ENCODE measurements around the gene GLMP.

DNA sequence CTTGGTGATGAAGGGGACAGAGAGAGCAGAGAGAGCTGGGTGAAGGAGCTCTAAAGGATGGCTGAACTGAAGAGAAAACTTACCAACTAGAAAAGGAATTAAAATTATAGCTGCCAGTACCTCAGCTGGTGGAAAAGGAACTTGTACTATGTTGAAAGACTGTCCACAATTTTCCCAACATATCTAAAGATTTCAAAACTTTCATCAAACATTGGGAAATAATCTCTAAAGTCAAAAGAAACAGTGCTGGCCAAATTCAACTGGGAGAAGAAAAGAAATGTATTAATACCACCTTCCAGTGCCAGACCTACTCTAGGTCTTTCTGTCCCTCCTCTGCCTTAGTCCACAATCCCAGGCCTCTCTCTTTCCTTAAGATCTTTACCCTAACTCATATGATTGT, 18.9 kb downstream of the GLMP start:
- TF ChIP-seq, protein P1, sequence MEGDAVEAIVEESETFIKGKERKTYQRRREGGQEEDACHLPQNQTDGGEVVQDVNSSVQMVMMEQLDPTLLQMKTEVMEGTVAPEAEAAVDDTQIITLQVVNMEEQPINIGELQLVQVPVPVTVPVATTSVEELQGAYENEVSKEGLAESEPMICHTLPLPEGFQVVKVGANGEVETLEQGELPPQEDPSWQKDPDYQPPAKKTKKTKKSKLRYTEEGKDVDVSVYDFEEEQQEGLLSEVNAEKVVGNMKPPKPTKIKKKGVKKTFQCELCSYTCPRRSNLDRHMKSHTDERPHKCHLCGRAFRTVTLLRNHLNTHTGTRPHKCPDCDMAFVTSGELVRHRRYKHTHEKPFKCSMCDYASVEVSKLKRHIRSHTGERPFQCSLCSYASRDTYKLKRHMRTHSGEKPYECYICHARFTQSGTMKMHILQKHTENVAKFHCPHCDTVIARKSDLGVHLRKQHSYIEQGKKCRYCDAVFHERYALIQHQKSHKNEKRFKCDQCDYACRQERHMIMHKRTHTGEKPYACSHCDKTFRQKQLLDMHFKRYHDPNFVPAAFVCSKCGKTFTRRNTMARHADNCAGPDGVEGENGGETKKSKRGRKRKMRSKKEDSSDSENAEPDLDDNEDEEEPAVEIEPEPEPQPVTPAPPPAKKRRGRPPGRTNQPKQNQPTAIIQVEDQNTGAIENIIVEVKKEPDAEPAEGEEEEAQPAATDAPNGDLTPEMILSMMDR (IDR thresholded peaks at IDR 0.05), result no peak
- TF ChIP-seq EZH2 (IDR thresholded peaks at IDR 0.05; ENCODE audit: borderline replicate concordance, insufficient read depth, low read depth, low read length, poor library complexity, severe bottlenecking), result no peak
